Ovary (tissue), 3 donors: ENCODE measurements around the gene ARHGAP12.

Experiments
- POLR2A ChIP-seq: fragments of 450-650 bp; IDR thresholded peaks from one replicate; pipeline ENCODE4 v1.6.1; 2017; ENCODE audit warnings: antibody characterized with exemption, mild to moderate bottlenecking, moderate library complexity
- TF ChIP-seq, protein P1 (sequence below), 3 donors: fragments of 450-650 bp in 2 of 3; fragments of 200-600 bp in 1 of 3; IDR thresholded peaks; one replicate each; pipeline versions ENCODE4 v1.5.1 to v1.8.0; 2016 to 2022; ENCODE audit warnings: antibody characterized with exemption in 3 of 3, mild to moderate bottlenecking in 1 of 3
- donor health status: DM: no; HTN: no; CAD: no.

DNA sequence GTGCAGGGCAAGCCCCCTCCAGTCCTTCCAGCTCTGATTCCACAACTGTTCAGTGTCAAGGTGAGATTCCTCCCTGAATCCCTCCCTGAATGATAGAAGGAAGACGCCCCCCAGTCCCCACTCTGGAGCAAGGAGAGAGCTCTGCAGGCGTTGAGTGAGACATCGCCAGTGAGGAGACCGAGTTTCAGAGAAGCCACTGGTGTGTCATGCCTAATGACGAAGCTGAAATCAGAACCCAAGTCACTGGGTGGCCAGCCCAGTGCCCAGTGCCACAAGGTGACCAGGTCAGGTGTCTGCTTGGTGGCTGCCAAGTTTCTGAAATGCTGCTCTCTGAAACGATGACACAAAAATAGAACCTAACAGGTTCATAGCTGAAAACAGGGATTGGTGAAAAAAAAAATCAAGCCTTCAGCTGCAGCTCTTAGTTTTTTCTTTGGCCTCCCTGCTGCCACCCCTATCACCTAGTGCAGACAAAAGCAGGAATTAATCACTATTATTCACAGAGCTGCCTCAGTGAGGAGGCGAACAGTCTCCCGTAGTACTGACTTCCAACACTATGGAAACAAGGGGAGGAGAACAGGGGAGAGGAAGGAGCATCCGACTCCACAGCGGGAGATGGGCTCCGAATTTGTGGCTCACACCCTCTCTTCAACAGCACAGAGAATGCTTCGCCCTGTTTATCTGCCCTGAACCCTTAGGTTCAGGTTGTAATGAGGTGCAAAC, 153.5 kb downstream of the ARHGAP12 start:
- TF ChIP-seq, protein P1, sequence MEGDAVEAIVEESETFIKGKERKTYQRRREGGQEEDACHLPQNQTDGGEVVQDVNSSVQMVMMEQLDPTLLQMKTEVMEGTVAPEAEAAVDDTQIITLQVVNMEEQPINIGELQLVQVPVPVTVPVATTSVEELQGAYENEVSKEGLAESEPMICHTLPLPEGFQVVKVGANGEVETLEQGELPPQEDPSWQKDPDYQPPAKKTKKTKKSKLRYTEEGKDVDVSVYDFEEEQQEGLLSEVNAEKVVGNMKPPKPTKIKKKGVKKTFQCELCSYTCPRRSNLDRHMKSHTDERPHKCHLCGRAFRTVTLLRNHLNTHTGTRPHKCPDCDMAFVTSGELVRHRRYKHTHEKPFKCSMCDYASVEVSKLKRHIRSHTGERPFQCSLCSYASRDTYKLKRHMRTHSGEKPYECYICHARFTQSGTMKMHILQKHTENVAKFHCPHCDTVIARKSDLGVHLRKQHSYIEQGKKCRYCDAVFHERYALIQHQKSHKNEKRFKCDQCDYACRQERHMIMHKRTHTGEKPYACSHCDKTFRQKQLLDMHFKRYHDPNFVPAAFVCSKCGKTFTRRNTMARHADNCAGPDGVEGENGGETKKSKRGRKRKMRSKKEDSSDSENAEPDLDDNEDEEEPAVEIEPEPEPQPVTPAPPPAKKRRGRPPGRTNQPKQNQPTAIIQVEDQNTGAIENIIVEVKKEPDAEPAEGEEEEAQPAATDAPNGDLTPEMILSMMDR (IDR thresholded peaks at IDR 0.05): no peak
- no peak for TF ChIP-seq POLR2A
